Inferior parietal cortex (tissue), 1 donor: ENCODE data around the gene TDRD7.
A peak's percentile ranks its signal among the peaks of the same experiment; 100 is the strongest.
"Not testable (repeated sequence)": the region's sequence is repeated elsewhere in the genome, so short reads cannot be mapped to it uniquely, and the experiment has no call there.

Experiments
- DNase-seq: peaks from one replicate; pipeline ENCODE4 v3.0.0-alpha.2; 2016; ENCODE audit errors: extremely low spot score

The TDRD7 gene

DNA sequence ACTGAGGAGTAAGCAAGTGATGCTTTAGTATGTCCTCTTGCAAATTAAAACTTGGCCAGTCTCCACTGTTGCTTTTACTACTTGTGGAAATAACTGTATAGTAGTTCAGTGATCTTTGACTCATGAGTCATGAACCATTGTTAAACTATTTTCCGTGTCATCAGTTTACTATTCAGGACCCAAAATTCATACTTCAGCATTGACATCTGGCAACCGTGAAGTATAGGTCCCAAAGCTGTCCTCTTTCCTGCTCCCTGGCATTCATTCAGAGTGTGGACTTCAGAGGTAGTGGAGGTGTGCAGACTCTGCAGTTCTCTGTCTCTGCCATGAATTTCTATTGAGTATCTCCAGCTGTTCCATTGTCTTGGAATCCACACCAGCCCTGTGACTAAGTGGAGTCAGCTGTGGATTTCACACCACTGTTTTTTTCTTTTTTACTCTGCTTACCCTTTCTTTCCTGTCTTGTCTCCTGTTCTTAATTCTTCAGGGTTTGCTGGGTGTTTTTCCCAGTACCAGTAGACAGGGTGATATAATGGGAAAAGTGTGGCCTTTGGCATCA is 7.5 kb downstream of the TDRD7 start:
- DNase-seq, result no peak

DNA sequence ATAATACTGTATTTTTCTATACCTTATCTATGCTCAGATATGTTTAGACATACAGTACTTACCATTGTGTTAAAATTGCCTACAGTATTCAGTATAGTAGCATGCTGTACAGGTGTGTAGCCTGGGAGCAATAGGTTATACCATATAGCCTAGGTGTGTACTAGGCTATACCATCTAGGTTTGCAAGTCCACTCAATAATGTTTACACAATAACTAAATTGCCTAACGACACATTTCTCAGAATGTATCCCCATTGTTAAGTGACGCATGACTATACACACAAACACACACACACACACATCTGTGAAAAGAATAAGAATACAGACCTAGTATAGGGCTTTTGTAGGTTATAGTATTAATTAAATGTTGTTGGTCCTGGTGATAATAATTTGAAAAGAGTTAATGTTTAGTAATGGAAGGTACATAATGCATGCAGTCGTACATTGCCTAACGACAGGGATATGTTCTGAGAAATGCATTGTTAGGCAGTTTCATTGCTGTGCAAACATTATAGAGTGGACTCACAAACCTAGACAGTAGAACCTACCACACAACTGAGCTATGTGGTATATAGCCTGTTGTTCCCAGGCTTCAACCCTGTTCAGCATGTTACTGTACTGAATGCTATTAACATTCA is 13.6 kb downstream of the TDRD7 start:
- no peak for DNase-seq

DNA sequence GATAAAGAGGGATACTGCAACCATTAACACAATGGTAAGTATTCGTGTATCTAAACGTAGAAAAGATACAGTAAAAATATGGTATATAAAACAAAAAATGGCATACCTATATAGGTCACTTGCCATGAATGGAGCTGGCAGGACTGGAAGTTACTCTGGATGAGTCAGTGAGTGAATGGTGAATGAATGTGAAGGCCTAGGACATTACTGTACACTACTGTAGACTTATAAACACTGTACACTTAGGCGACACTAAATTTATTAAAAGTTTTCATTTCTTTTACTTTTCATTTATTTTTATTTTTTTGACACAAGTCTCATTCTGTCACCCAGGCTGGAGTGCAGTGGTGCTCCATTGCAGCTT is 14.1 kb downstream of the TDRD7 start:
- DNase-seq, result no peak

DNA sequence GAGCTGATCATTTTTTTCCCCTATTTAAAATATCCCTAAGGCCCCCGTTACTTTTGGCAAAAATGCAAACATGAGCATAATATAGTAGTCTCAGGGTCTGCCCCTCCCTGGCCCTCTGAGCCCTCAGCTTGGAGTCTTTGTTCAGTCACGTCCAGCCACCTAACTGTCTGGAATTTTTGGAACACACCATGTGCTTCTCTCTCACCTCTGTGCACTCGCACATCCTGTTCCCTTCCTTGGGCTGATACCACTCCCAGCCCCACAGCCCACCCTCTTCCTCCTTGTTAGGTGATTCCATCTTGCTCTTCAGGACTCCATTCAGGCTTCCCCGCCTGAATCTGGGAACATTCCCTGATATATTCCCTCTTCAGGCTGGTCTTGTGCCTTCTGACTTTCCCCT is 16.0 kb downstream of the TDRD7 start:
- no peak for DNase-seq

DNA sequence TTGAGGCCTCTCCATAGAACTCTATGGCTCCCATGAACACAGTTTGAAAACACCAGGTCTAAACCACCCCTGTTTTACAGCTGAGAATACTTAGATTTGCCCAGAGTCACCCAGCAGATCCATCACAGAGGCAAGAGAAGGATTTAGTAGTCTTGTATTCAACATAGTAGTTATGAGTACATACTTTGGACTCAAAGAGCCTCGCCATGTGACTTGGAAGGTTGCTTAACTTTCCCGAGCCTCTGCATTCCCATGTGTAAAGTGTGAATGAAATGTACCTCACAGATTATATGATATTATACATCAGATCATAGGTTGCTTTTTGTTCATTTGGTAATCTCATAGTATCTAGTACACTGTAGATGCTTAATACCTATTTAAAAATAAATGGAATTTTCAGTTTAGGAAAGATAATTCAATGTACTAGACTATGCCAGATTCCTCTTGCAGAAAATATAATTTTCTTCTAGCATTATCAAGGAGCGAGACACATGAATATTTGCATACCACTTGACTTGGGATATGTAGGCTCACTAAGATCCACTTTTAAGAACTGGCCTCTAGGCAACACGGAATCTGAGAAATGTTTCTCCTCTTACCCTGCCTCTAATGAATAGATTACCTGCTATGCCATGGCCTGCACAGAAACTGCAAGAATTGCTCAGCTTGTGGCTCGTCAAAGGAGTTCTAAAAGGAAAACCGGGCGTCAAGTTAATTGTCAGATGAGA is 18.6 kb downstream of the TDRD7 start:
- DNase-seq, result no peak

DNA sequence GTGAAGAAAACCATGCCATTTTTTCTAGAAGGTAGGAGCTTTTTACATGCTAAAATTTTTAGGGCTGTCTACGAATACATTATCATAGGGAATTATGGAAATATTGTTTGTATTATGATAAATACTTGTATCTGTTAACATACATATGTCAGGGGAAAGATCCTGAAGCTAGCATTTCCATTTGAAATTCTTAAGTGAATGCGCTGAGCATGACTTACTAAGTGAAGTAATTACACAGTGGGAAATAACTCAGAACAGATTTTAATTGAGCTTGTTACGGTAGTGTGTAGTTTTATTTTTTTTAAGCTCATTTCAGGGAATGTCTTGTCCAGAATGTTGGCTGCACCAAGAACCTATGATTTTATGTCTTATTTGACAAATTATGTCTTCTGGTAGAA is 19.1 kb downstream of the TDRD7 start:
- no peak for DNase-seq

DNA sequence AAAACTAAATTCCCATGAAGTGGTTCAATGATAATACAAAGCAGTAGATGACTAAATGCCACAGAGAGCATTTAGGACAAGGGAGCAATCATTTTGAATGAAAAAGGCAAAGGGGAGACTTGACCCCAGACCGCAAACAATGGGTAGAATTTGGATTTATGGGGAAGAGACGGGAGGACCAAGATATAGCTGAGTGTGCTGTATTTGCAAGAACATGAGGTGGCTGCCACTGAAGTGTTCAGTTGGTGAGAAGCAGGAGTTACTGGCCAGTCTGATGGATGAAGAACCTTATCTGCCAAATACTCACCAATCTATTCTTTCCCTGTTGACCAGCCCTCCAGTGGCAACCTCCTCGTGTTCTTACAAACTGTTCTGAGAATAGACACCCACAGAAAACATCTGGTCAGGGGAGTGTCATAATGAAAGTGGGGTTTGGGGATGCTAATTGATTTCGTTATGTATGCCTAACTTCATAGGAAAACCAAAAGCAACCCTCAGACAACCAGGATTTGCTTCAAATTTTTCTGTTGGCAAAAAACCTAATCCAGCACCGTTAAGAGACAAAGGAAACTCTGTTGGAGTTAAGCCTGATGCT is 19.8 kb downstream of the TDRD7 start:
- no peak for DNase-seq

DNA sequence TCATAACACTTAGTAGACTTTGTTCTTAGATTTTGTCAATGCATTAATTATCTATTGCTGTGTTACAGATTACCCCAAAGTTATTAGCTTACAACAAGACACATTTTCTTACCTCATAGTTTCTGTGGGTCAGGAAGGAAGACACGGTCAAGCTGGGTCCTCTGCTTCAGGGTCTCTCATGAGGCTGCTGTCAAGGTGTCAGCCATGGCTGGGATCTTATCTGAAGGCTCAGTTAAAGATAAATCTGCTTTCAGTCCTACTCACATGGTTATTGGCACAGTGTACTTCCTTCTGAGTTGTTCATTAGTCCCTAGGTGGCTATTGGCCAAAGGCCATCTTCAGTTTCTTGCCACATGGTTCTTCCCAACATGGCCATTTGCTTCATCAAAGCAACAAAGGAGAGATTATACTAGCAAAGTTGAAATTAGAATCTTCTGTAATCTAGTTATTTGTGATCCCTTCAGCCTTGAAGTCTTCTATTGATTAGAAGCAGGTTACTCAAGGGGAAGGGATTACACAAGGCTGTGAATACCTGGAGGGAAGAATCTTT is 25.2 kb downstream of the TDRD7 start:
- DNase-seq, result no peak

DNA sequence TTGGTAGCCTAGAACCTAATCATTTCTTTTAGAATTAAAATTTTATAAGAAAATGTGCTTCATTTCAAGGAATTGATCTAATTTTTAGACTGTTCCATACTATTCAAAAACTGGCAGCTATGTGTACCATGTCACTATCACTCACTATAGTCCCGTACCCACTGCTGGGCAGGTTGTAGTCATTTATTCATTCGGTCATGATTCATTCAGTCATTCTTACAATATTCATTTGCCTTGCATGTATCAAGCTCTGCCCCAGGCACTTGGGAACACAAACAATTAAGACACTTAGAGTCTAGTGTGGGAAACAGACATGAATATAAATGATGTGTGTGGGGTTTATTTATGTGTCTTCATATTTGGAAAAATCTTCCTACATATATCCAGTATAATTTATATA is 26.4 kb downstream of the TDRD7 start:
- no peak for DNase-seq

DNA sequence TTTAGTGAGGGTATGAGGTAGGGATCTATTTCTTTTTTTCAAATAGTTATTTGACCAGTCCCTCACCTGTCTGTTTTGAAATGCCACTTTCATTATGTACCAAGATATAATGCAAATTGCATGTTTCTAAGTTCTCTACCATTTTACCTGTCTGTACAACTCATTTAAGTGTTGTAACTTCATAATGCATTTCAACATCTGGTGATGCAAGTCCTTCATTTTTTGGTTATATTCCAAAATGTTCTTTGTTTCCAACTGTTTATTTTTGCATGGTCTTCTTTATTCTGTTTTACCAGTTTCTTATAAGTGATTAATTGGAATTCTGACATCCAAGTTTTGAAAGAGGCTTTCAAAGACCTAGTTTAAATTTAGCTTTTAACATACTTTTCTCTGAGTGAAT is 26.8 kb downstream of the TDRD7 start:
- DNase-seq, result no peak

DNA sequence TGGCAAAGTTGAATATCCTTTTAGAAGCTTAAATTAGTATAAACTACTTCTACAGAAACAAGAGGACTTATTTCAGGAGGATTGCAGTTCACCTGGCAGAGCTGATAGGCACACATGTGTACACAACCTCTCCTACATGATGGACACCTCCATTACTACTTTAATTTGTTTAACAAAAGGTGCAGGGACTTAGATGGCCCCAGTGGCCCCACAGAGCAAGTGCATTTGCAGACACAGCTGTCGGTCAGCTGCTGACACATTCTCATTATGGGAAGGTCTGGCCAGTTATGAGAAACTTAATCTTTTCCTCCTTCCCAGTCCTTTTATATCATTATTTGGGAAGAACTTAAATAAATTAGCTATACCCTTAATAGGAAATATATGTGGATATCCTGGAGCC is 28.3 kb downstream of the TDRD7 start:
- no peak for DNase-seq

DNA sequence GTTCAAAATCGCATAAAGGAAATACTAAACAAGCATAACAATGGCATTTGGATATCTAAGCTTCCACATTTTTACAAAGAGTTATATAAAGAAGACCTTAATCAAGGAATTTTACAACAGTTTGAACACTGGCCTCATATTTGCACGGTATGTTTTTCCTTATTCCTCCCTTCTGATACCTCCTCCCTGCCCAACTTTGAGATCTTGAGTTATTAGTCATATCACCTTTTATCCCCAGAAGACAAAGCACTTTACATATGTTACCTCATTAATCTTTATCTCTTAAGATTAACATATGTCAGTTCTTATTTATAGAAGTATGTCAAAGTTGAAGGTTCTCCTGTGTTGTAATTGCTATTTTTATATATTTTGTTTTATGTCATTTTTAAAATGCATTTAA is 29.8 kb downstream of the TDRD7 start:
- no peak for DNase-seq

DNA sequence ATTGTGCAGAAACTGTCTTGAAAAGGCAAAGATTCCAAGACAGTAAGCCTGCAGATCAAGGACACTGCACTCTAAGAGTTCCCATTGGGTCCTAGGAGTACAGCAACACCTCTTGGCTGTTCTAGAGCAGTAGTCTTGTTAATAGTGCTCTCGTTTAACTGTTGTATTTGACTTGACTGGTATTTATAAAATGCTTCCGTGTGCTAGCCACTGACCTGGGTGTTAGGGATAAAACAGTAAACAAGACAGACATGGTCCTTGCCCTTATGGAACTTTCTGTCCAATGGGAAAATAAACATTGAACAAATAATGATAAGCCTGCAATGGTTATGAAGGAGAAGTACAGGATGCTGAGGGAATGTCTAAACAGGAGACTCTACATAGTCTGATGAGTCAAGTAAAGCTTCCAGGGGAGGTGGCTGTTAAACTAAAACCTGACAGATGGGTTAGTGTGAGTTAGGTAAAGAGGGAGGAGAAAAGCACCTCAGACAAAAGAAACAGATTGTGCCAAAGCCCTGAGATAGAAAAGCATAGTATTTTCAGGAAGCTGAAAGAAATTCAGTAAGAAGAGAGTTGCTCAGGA is 33.3 kb downstream of the TDRD7 start:
- no peak for DNase-seq

DNA sequence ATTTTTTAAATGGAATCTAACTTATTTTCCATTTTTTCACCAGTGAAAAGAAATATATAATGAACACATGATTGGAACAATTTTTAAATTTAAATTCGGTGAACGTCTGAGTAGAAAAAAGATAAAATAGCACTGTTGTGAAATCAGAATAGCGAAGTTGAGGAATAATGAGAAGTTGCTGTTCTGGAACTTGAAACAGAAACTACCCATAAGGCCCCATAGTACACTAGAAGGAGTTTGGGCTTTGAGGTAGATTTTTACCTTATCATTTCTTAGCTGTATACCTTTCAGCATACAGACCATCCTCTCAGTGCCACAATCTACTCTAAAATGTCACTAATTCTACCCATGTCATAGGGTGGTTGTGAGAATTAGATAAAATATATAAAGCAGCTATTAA is 35.1 kb downstream of the TDRD7 start:
- no peak for DNase-seq

DNA sequence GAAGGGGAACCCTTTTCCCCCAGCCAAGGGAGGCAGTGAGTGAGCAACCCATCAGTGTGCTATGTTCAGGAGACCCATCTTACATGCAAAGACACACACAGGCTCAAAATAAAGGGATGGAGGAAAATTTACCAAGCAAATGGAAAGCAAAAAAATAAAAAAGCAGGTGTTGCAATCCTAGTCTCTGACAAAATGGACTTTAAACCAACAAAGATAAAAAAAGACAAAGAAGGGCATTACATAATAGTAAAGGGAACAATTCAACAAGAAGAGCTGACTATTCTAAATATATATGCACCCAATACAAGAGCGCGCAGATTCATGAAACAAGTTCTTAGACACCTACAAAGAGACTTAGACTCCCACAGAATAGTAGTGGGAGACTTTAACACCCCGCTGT is 41.7 kb downstream of the TDRD7 start:
- DNase-seq, result not testable (repeated sequence)

DNA sequence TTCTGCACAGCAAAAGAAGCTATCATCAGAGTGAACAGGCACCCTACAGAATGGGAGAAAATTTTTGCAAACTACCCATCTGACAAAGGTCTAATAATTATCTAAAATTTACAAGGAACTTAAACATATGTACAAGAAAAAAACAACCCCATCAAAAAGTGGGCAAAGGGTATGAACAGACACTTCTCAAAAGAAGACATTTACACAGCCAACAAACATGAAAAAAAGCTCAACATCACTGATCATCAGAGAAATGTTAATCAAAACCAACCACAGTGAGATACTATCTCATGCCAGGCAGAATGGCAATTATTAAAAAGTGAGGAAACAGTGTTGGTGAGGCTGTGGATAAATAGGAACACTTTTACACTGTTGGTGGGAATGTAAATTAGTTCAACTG is 44.9 kb downstream of the TDRD7 start:
- not testable (repeated sequence) for DNase-seq

DNA sequence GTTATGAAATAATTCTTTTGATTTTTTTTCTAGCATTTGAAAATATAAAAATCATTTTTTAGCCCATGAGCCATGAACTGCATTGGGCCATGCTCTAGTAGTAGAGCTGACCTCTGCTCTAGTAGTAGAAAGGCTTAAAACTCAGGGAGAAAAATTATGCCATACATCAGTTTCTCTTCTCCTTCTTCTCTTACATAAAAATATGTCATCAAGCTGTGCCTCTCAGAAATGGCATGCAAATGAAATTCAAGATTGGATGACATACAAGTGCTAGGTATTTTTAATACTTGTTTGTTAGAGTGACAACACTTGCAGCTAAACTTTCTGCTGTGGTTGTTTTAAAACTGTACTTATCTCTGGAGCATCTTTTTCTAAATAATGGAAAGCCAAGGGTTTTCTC is 47.4 kb downstream of the TDRD7 start:
- no peak for DNase-seq

DNA sequence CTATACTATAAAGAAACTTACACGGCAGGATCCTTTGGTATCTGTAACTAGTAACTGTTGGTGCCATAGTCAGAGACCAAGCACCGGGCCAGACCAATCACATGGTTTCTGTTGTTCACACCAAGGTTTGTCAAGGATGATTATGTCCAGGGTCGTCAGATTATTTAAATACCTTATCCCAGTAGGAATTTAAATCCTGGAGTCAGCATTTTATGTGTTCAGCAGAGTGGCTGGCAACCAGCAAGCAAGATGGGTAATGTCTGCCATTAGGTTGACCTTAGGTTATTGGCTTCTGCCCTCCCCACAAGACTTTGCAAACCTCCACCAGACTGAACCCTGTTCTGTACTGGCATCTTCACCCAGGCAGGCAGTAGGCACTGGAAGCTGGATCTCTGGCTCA is 50.3 kb downstream of the TDRD7 start:
- DNase-seq, result no peak

DNA sequence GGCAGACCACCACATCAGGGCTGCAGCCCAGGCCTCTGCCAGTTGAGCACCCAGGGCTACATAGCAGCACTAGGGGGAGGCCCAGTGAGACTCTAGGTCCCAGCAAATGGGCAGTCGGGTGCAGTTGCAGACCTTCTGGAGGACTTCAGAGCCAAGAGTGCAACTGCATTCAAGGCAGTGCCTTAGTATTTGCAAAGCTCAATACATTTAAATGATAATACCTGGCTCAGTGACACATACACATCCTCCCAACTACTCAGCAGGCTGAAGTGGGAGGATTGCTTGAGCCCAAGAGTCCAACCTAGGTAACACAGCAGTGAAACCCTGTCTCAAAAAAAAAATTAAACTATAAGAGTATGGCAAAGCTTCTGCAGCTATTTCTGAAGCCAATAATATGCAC is 51.0 kb downstream of the TDRD7 start:
- DNase-seq, result no peak

DNA sequence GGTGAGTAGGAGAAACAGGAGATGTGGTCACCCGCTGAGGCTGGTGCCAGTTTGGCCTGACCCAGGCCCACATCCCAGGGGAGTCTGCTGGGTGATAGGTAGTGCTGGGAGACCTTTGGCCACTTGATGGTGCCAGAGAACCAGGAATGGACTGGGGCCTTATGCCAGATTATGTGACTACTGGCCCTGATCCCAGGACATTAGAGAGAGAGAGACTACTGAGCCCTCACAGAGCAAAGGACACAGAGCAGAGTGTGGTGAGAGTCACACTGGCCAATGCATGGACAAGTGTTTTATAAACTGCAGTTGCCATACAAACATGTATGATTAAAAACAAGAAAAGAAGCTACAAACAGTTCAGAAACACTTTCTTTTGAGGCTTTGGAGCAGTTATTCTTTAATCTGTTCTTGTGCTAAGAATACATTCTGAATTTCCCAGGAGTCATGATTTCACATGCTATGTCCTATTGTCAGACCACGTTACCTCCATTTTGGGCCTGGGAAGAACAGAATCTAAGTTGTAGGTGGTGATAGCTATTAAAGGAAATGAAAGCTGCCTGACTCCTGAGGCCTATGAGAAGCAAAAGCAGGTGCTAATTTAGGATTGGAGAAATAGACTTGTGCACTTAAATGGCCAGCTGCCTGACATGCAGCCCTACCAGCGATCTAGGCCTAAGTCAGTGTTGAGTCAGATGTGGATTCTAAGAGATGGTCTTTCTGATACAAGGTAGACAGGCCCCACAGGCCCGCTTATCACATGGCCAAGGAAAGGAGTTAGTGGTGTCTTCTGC is 57.0 kb downstream of the TDRD7 start:
- DNase-seq, result peak; percentile 94

DNA sequence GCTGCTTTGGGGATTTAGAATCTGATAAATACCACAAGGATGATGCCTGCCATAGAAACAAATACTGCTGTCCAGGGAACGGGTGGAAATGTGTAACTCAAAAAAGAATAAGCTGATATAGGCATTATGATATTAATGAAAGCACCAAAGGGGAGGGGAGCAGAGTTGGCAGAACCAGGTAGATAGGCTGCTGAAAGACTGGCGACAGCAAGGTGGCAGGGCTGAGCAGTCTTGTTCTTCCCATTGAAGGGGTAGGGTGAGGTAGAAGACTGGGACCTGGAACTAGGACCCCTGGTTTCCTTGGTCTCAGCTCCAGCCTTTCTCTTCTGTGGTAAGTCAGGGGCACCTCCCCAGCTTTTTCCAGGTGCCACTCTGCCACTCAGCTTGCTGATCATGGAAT is 58.2 kb downstream of the TDRD7 start:
- no peak for DNase-seq

DNA sequence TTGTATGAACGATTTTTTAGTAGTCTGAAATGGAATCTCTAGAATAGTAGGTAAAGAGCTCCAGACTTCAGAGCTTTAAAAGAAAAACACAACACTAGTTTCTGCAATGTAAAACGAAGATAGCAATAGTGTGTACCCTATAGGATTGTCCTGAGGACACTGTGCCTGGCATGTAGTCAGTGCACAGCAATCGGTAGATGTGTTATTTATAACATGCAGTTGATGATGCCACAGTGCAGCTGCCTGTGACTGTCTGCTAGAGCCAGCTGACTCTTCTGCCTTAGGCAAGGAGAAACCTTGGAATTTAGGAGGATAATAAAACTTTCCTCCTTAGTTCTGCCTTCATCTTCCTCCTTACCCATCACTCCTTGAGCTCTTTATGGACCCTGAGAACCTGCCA is 61.8 kb downstream of the TDRD7 start:
- DNase-seq, result peak; percentile 25
